Measurements from ENCODE around the gene IPO9. TPM values are rescaled to one million over a fixed set of nuclear protein-coding genes. Genes with fewer than 3 reads are reported as not detected.

Gene IPO9
- total RNA-seq, 1 experiment from 2014 or later = 80.6 TPM

DNA sequence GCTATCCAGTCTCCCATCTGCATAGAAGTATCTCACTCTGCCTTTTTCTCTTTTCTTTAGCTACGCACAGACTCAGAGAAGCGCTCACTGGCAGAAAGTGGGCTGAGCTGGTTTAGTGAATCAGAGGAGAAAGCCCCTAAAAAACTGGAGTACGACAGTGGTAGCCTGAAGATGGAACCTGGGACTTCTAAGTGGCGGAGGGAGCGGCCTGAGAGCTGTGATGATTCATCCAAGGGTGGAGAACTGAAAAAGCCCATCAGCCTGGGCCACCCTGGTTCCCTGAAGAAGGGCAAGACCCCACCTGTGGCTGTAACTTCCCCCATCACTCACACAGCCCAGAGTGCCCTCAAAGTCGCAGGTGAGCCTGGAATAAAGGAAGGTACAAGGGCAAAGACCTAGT, 48.0 kb upstream of the IPO9 start:
- no TSS peak for BruUV-seq (replicated peaks)
- Histone ChIP-seq H3K4me3 (replicated peaks in 1 of 2; ENCODE audit: low read depth in 1 of 2, low read length in 2 of 2) (no peak overlapping the region), H3K4me1 (ENCODE audit: control insufficient read depth in 1 of 2, insufficient read depth in 2 of 2, low read length in 2 of 2) (no peaks in the 10 kb centered on the region; a peak in 1 of 4 replicates), H2AFZ (ENCODE audit: low read depth, low read length, poor library complexity, severe bottlenecking) (no peak overlapping the region), H3K9me3 (ENCODE audit: control insufficient read depth in 1 of 2, insufficient read depth in 1 of 2, low read depth in 1 of 2, low read length in 2 of 2) (no peaks in the 10 kb centered on the region), H3K4me2 (ENCODE audit: low read length) (no peak overlapping the region), H3K9me2 (ENCODE audit: insufficient read depth) (no peaks in the 10 kb centered on the region), H3K36me3 (ENCODE audit: control insufficient read depth in 1 of 2, insufficient read depth in 2 of 2, low read length in 2 of 2) (peaks cover 13 to 16% of the 10 kb centered on the region in 2 experiments; a peak in 3 of 4 replicates), H3K27ac (ENCODE audit: low read depth, low read length) (no peak overlapping the region), H3K79me2 (ENCODE audit: insufficient read depth, low read length) (no peaks in the 10 kb centered on the region), H3K9ac (ENCODE audit: low read length) (no peak overlapping the region), H3K27me3 (ENCODE audit: insufficient read depth, low read length) (no peaks in the 10 kb centered on the region), H4K20me1 (ENCODE audit: insufficient read depth) (no peaks in the 10 kb centered on the region)
- intact Hi-C loops (cut with micrococcal nuclease) = no loop called here
- no peak for TF ChIP-seq SIN3A (IDR thresholded peaks at IDR 0.05; ENCODE audit: low read depth)
- TF ChIP-seq, protein P1, sequence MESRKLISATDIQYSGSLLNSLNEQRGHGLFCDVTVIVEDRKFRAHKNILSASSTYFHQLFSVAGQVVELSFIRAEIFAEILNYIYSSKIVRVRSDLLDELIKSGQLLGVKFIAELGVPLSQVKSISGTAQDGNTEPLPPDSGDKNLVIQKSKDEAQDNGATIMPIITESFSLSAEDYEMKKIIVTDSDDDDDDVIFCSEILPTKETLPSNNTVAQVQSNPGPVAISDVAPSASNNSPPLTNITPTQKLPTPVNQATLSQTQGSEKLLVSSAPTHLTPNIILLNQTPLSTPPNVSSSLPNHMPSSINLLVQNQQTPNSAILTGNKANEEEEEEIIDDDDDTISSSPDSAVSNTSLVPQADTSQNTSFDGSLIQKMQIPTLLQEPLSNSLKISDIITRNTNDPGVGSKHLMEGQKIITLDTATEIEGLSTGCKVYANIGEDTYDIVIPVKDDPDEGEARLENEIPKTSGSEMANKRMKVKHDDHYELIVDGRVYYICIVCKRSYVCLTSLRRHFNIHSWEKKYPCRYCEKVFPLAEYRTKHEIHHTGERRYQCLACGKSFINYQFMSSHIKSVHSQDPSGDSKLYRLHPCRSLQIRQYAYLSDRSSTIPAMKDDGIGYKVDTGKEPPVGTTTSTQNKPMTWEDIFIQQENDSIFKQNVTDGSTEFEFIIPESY (IDR thresholded peaks at IDR 0.05; ENCODE audit: extremely low read depth, insufficient replicate concordance, low read length) = no peak
- TF ChIP-seq POLR2AphosphoS5 (IDR thresholded peaks at IDR 0.05; ENCODE audit: low read depth, low read length) = no peak
- no peak for TF ChIP-seq JUND (IDR thresholded peaks at IDR 0.05)
- TF ChIP-seq CBX3 (IDR thresholded peaks at IDR 0.05; ENCODE audit: low read depth) = no peak
- no peak for TF ChIP-seq TCF7L2 (IDR thresholded peaks at IDR 0.05; ENCODE audit: borderline replicate concordance, extremely low read depth, insufficient read depth, insufficient read length)
- TF ChIP-seq, protein P2, sequence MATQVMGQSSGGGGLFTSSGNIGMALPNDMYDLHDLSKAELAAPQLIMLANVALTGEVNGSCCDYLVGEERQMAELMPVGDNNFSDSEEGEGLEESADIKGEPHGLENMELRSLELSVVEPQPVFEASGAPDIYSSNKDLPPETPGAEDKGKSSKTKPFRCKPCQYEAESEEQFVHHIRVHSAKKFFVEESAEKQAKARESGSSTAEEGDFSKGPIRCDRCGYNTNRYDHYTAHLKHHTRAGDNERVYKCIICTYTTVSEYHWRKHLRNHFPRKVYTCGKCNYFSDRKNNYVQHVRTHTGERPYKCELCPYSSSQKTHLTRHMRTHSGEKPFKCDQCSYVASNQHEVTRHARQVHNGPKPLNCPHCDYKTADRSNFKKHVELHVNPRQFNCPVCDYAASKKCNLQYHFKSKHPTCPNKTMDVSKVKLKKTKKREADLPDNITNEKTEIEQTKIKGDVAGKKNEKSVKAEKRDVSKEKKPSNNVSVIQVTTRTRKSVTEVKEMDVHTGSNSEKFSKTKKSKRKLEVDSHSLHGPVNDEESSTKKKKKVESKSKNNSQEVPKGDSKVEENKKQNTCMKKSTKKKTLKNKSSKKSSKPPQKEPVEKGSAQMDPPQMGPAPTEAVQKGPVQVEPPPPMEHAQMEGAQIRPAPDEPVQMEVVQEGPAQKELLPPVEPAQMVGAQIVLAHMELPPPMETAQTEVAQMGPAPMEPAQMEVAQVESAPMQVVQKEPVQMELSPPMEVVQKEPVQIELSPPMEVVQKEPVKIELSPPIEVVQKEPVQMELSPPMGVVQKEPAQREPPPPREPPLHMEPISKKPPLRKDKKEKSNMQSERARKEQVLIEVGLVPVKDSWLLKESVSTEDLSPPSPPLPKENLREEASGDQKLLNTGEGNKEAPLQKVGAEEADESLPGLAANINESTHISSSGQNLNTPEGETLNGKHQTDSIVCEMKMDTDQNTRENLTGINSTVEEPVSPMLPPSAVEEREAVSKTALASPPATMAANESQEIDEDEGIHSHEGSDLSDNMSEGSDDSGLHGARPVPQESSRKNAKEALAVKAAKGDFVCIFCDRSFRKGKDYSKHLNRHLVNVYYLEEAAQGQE (IDR thresholded peaks at IDR 0.05; ENCODE audit: low read depth) = no peak
- no peak for TF ChIP-seq ELF1 (IDR thresholded peaks at IDR 0.05; ENCODE audit: borderline replicate concordance, low read depth)
- TF ChIP-seq ZNF274 (IDR thresholded peaks at IDR 0.05; ENCODE audit: low read depth, low read length) = no peak
- no peak for TF ChIP-seq EGR1 (IDR thresholded peaks at IDR 0.05; ENCODE audit: low read depth)
- TF ChIP-seq CEBPB (IDR thresholded peaks at IDR 0.05; ENCODE audit: low read depth) = no peak
- TF ChIP-seq, protein P3, sequence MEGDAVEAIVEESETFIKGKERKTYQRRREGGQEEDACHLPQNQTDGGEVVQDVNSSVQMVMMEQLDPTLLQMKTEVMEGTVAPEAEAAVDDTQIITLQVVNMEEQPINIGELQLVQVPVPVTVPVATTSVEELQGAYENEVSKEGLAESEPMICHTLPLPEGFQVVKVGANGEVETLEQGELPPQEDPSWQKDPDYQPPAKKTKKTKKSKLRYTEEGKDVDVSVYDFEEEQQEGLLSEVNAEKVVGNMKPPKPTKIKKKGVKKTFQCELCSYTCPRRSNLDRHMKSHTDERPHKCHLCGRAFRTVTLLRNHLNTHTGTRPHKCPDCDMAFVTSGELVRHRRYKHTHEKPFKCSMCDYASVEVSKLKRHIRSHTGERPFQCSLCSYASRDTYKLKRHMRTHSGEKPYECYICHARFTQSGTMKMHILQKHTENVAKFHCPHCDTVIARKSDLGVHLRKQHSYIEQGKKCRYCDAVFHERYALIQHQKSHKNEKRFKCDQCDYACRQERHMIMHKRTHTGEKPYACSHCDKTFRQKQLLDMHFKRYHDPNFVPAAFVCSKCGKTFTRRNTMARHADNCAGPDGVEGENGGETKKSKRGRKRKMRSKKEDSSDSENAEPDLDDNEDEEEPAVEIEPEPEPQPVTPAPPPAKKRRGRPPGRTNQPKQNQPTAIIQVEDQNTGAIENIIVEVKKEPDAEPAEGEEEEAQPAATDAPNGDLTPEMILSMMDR (IDR thresholded peaks at IDR 0.05 in 2 of 3, conservative IDR thresholded peaks at IDR 0.05 in 1 of 3; ENCODE audit: borderline replicate concordance in 1 of 3, insufficient read depth in 1 of 3, low read depth in 2 of 3, low read length in 2 of 3) = no peak
- TF ChIP-seq, protein P4, sequence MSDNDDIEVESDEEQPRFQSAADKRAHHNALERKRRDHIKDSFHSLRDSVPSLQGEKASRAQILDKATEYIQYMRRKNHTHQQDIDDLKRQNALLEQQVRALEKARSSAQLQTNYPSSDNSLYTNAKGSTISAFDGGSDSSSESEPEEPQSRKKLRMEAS (IDR thresholded peaks at IDR 0.05) = no peak
- no peak for TF ChIP-seq RAD21 (IDR thresholded peaks at IDR 0.05; ENCODE audit: low read depth)
- no peak for TF ChIP-seq FOSL1 (IDR thresholded peaks at IDR 0.05; ENCODE audit: low read depth)
- RAD21 ChIA-PET (ENCODE audit: low non-redundant PET in 1 of 2, low total read pairs in 2 of 2, uncharacterized antibody in 2 of 2, unreplicated experiment in 2 of 2) = no interaction called here
- POLR2A ChIA-PET = no interaction called here
- DNase-seq (ENCODE audit: low read depth, low spot score) (no peak), ATAC-seq (no peak)
- CTCF ChIA-PET = interaction anchor here (0.9 kb wide), 1 partner anchor 12 kb away, joined by 3 read pairs; no protein-coding TSS in a partner anchor
